Muscle of arm (tissue), 12 donors: ENCODE data around the gene PXDN. TPM values are rescaled to one million over a fixed set of nuclear protein-coding genes. Genes with fewer than 3 reads are reported as not detected.
"Not testable (repeated sequence)": the region's sequence is repeated elsewhere in the genome, so short reads cannot be mapped to it uniquely, and the experiment has no call there.

ENCODE experiments used
- DNase-seq: peaks from one replicate; pipeline ENCODE4 v3.0.0-alpha.2; 2013
- polyA plus RNA-seq, 12 donors: library from polyadenylated mRNA; unstranded; fragments of 120-200 nt; gene quantifications; one replicate each; pipeline ENCODE4 v1.2.1, GENCODE V29; 2013; ENCODE audit not compliant: insufficient read length in 12 of 12

The PXDN gene
- polyA plus RNA-seq, 12 donors, result 130 to 264 (median 161) TPM

DNA sequence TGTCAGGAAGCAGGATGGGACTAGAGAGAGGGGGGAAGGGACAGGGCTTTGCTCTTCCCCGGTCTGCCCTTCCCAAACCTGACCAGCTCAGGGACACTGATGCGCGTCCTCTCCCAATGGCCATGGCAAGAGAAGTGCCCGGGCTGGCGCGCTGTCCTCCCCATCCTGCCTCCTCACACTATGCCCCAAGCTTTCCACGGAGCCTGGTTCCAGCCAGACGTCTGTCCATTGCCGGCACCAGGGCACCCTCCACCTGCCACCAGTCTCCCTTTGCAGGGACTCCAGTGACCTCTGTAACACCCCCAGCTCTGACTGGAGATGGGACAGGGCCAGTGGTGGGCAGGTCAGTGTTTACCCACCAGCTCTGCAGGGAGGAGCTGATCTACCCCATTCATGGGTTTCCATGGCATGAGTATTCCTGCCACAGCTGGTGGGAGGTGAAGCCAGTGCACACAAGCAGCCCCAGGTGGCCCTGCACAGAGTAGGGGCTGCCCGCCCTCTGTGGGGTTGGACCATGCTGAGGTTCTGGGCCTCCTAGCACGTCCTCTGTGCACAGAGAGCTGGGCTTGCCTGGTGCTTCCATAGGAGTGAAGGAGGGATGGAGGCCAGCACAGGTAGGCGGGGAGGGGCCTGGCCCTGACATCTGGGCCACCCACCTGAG is 109.5 kb downstream of the PXDN start:
- no peak for DNase-seq

DNA sequence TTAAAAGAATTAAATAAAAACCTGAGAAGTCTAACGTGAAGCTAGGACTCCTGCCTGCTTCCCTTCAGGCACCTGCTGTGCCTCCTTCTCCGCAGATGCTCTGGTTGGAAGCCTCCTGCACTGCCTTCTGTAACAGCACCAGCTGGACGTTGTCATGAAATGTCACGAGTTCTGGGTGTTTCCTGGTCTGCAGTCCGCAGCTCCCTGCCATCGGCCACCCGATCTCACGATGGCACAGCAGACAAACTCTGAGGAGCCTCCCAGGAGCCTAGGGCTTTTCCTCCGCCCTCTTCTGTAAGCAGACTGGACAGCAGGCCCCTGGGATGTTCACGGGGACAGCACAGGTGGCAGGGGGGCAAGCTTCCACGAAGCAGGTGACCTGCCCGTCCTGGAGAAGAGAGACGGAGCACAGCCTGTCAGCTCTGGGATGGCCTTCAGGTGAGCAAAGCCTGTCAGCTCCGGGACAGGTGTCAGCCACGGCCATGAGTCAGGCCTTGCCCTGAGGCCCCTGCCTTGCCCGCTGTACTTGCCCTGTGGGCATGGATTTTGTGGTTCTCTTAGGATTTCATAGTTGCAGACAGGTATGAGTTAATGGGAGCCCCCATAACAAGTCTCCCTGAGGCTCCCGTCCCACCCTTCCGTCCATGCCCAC is 110.3 kb downstream of the PXDN start:
- no peak for DNase-seq

DNA sequence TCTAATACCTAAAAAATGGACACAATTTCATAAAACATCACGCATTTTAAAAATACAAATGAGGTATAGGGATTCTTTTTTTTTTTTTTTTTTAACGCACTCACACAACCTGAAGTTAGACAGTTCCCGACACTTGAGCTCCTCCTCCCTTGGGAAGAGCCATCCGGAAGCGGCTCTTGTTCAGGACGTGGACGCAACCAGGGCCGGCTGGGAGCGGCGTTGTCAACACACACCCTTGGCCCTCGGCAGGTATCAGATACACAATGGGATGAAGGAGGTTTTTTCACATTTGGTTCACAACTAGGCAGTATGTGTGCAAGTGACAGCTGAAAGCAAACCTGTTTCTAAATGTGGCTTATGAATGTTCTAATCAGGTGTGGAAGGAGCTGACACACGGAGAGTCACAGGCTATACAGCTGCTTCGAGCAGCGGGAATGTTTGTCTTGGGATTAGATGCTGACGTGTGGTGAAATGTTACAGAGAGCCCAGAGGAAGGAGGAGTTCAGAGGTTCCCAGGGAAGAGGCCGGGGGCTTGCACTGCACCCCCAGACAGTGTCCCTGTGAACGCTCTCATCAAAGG is 111.1 kb downstream of the PXDN start:
- no peak for DNase-seq

DNA sequence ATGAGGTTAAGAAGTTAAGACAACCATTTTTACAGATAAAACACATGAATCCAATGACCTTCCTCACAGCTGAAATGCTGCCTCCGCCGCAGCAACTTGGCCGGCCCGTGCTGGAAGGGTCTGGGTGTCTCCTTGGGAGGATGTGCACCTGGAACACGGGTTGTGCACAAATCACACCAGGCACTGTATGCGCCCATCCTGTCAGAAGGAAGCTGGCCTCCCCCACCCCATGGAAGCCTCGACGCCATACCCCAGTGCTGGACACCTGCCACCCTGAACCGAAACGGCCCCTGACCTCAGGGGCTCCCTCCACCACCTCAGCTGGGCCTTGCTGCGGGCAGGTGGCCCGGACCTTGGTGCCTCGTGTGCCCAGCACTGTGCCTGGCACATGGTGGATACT is 111.8 kb downstream of the PXDN start:
- no peak for DNase-seq

- DNase-seq, result no peak
Observed at GRCh38 chr2:1632002-1632348, 112.3 kb downstream of the PXDN start.

DNA sequence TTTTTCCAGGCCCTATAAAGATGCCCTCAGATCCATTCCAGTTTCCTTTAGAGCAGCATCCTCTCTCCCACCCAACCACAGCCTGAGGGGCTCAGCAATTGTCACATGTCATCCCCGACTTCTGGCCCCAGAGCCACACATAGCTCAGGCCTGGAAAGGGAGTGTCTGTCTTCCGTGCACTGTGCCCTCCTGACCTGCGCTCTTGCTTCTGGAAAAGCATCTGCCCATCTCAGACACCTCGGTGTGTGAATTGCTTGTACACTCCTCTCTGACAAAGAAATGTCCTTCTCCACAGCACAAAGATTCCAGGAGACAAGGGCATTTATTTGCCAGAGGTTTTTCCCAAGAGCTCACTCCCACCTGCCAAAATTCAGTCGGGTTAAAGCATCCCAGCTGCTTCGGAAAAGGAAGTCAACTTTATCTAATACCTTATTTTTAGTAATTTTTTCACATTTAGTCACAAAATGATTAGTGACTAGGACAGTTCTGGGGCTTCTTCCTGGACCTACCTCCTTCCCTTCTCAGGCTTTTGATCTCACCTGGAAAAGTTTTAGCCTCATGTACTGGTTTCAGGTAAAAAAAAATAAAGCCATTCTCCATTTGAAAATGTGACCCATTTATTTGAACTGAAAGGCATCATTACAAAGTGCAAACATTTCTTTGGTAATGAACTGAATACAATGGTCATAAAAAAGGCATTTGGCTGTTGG is 112.9 kb downstream of the PXDN start:
- DNase-seq, result no peak

- no peak for DNase-seq
Observed at GRCh38 chr2:1628893-1629292, 115.4 kb downstream of the PXDN start.

DNA sequence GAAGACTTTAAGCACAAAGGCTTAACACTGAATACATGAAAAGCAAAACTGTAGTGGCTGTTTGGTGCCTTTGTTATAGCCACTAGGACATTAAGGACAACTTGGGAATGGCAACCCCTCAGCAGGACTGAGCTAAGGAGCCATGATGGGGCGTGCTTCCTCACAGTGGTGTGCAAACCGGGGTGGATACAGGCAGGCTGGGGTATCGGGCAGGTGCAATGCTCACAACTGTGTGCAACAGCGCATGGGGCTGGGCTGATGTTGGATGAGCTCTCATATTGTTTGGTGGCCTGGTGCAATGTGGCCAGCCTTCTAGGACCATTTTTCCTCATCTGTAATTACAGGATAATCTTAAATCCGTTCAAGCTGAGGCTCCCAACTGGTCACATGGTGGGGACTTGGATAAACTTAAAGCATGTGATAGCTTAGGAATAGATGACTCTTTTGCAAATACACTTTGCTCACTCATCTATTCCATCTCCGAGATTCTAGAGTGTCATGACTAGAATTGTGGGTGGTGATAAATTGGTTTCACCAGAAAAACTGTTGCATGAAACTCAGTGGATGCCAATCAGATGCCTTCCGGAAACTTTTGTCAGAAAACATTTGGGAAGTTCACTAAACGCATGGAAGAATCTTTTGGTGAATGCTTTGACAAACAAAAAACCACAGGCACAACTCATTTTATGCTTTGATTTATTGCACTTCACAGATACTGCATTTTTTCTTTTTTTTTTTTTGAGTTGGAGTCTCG is 116.5 kb downstream of the PXDN start:
- no peak for DNase-seq

GRCh38 chr2:1626271-1626681 is 118.0 kb downstream of the PXDN start:
- DNase-seq, result no peak

DNA sequence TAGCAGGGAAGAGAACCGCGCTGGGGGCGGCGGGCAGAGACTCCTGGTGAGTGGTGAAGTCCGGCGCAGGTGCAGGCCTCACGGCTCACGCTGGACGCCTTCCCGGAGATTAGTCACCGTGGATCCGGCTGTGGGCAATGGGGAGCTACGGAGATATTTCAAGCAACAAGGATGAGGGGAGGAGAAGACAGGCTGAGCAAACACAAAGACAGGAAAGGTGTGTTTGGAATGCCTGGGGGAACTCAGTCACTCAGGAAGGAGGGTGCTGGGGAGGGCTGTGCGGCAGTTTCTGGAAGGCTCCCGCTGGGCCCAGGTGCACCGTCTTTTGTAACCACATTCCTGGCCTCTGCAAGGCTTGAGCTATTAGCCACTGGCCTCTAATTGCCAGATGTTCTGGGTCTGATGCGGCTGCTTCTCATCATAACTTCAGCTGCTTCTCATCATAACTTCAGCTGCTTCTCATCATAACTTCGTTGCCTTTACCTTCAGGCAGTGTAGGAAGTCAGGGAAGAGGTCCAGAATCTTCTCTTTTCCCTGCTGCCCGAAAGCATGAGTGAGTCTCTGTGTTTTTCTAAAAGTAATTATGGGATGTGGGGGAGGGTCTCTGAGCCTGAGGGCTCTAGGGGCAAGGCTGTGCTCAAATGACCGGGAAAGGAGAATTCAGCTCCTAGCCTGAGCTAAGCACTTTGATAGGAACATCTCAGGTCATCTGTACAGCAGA is 118.9 kb downstream of the PXDN start:
- peak; percentile 25 for DNase-seq

GRCh38 chr2:1623906-1624445 is 120.3 kb downstream of the PXDN start:
- DNase-seq, result no peak

DNA sequence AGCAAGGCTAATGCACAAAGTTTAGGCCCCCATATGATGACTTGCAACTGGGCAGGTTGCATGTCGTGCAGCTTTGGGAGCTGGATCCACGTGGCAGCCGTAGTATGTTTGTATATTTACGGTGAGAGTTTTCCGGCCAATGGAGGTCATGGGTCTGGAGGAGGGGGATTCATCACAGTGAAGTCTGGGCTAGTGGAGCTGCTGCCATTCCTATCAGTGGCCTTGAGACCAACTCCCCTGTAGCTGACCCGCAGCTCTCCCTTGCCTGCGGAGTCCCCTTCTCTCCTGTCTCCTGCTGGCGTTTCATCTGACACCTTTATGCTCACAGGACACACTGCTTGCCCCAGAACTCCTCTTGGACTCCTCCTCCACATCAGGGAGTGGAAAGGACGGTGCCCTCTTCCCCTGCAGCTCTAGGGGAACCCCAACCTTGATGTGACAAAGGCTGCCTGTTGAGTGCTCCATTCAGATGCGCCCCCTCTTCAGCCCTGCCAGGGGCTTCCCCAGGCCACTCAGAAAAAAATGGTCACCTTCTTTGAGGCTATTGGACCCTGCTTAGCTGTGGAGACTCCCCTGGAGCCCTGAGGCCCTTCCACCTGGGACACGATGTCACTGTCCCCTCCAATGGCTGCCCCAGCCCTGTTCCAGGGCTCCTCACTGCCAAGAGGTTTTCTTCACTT is 121.7 kb downstream of the PXDN start:
- DNase-seq, result no peak

GRCh38 chr2:1621976-1622375 is 122.3 kb downstream of the PXDN start:
- DNase-seq, result not testable (repeated sequence)

DNA sequence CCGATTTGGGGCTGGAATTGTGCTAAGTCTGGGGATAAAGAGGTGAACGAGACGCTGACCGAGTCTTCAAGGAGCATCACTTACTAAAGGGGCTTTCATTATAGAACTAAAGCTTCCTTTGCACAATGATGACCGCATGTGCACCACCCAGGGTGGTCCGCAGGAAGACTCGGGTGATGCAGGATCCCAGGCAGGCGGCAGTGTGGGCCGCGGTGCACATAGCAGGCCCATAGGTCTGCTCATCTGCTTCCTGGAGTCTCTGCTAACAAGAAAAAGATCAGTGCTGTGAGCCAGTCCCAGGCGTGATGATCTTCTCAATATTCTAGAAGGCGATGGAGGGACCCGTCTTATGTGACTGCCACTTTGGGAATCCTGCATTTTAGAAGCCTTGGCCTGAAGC is 122.8 kb downstream of the PXDN start:
- DNase-seq, result no peak

DNA sequence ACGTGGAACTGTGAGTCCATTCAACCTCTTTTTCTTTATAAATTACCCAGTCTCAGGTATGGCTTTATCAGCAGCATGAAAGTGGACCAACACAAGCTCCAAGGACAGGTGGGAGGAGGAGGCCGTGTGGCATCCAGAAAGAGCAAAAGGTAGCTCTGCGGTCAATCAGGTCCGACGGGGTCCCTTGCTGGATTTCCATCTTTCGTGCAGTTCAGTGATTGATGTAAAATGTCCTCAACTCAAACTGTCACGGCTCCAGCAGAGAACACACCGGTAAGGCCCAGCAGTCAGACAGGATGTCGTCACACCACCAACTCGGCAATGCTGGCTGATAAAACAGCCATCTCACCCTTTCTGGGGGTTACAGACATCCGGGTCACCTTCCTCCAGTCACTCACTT is 123.3 kb downstream of the PXDN start:
- DNase-seq, result no peak

GRCh38 chr2:1620081-1620480 is 124.2 kb downstream of the PXDN start:
- no peak for DNase-seq

GRCh38 chr2:1619556-1619955 is 124.8 kb downstream of the PXDN start:
- DNase-seq, result no peak

DNA sequence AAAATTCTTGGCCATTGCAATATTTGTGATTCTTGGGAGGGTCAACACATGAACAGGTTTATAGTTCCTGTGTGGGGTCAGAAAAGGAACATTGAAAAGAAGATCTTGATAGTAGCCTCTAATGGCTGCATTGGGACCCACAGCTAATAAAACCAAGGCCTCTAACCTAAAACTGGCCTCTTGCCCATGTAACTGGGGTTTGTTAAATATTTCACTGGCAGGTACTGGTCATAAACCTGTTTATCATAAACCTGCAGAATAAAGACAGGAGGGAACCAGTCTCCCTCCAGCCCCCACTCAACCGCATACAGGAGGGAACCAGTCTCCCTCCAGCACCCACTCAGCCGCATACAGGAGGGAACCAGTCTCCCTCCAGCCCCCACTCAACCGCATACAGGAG is 125.3 kb downstream of the PXDN start:
- no peak for DNase-seq

GRCh38 chr2:1618191-1618961 is 125.9 kb downstream of the PXDN start:
- no peak for DNase-seq
